Measurements from ENCODE around the gene CCDC63. TPM values are rescaled to one million over a fixed set of nuclear protein-coding genes. Genes with fewer than 3 reads are reported as not detected.

CCDC63 gene
- total RNA-seq, 1 experiment from 2014 or later = 0.98 TPM

- TF ChIP-seq HMGXB4 (CRISPR knock-in tag; IDR thresholded peaks at IDR 0.05) = no peak
- TF ChIP-seq IRF1 (CRISPR knock-in tag; IDR thresholded peaks at IDR 0.05) = no peak
- no peak for TF ChIP-seq OVOL2 (CRISPR knock-in tag; IDR thresholded peaks at IDR 0.05; ENCODE audit: borderline replicate concordance)
Observed at GRCh38 chr12:110880651-110881050, 33.9 kb downstream of the CCDC63 start (continued).

GRCh38 chr12:110883251-110883650, 36.5 kb downstream of the CCDC63 start:
- peaks cover 3% of the 10 kb centered on the region for H3K27me3 Mint-ChIP-seq (ENCODE audit: low read depth)
- H3K36me3 Mint-ChIP-seq = no peaks in the 10 kb centered on the region
- TF ChIP-seq ZNF219 (CRISPR knock-in tag; IDR thresholded peaks at IDR 0.05; ENCODE audit: borderline replicate concordance) (no peak), NR2C2 (CRISPR knock-in tag; IDR thresholded peaks at IDR 0.05) (no peak), SMAD4 (CRISPR knock-in tag; IDR thresholded peaks at IDR 0.05) (no peak), NR3C1 (CRISPR knock-in tag; conservative IDR thresholded peaks at IDR 0.05; ENCODE audit: low read depth) (no peak), NR1H2 (CRISPR knock-in tag; IDR thresholded peaks at IDR 0.05) (no peak), NFE2L1 (CRISPR knock-in tag; IDR thresholded peaks at IDR 0.05) (no peak), OVOL2 (CRISPR knock-in tag; IDR thresholded peaks at IDR 0.05; ENCODE audit: borderline replicate concordance) (no peak), NFYB (CRISPR knock-in tag; conservative IDR thresholded peaks at IDR 0.05; ENCODE audit: low read depth) (no peak), ZNF423 (CRISPR knock-in tag; IDR thresholded peaks at IDR 0.05) (no peak), FOXP4 (CRISPR knock-in tag; IDR thresholded peaks at IDR 0.05) (no peak), HMGA2 (CRISPR knock-in tag; IDR thresholded peaks at IDR 0.05) (no peak), AR (CRISPR knock-in tag; IDR thresholded peaks at IDR 0.05) (no peak), NFATC4 (CRISPR knock-in tag; IDR thresholded peaks at IDR 0.05) (no peak), E2F1 (CRISPR knock-in tag; IDR thresholded peaks at IDR 0.05) (no peak), ATF3 (CRISPR knock-in tag; conservative IDR thresholded peaks at IDR 0.05) (no peak), RELA (CRISPR knock-in tag; IDR thresholded peaks at IDR 0.05; ENCODE audit: borderline replicate concordance) (no peak), ERG (CRISPR knock-in tag; IDR thresholded peaks at IDR 0.05) (no peak), ZBTB21 (CRISPR knock-in tag; IDR thresholded peaks at IDR 0.05; ENCODE audit: borderline replicate concordance) (no peak), E2F4 (CRISPR knock-in tag; IDR thresholded peaks at IDR 0.05; ENCODE audit: borderline replicate concordance, low read depth) (no peak), CREB1 (CRISPR knock-in tag; IDR thresholded peaks at IDR 0.05) (no peak)
- H3K4me1 Mint-ChIP-seq = peaks cover 2% of the 10 kb centered on the region
- H3K4me3 Mint-ChIP-seq = no peak overlapping the region
- H3K27ac Mint-ChIP-seq = no peak overlapping the region
- ATAC-seq = no peak
- H3K9me3 Mint-ChIP-seq = peaks cover 8% of the 10 kb centered on the region
- no peak for DNase-seq (ENCODE audit: low spot score)
- POLR2A ChIA-PET = no interaction called here
- CTCF ChIA-PET = no interaction called here
